Activated naive CD4-positive, alpha-beta T cell treated with anti-CD3 and anti-CD28 coated beads, Interleukin-2, amount 50 U/mL, for 24 hours (primary cell): Measurements from ENCODE around the gene PRKG1.
"Not testable (repeated sequence)": the region's sequence is repeated elsewhere in the genome, so short reads cannot be mapped to it uniquely, and the experiment has no call there.

Experiments used
- H3K27ac Mint-ChIP-seq: one replicate; pipeline ENCODE4 v1.8.0; 2021; ENCODE audit warnings: mild to moderate bottlenecking, mixed read lengths
- H3K27me3 Mint-ChIP-seq: one replicate; pipeline ENCODE4 v1.8.0; 2021; ENCODE audit warnings: mixed read lengths
- H3K36me3 Mint-ChIP-seq: one replicate; pipeline ENCODE4 v1.8.0; 2021; ENCODE audit warnings: mixed read lengths
- H3K4me1 Mint-ChIP-seq: one replicate; pipeline ENCODE4 v1.8.0; 2021; ENCODE audit warnings: mixed read lengths
- H3K4me3 Mint-ChIP-seq: one replicate; pipeline ENCODE4 v1.8.0; 2021; ENCODE audit warnings: mild to moderate bottlenecking, mixed read lengths
- H3K9me3 Mint-ChIP-seq: one replicate; pipeline ENCODE4 v1.8.0; 2021; ENCODE audit warnings: mixed read lengths

PRKG1 gene

DNA sequence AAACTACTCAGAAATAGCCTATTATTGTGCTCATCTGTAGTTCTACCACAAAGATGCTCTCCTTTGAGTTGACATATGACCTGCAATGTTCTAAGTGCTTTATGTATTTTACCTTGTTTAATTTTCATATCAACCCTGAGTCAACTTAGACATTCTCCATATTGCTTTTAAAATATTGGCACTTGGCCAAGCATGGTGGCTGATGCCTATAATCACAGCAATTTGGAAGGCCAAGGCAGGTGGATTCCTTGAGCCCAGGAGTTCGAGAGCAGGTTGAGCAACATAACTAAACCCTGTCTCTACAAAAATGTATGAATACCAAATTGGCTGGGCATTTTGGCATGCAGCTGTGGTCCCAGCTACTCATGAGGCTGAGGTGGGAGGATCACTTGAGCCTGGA is 50.6 kb downstream of the PRKG1 start:
- Mint-ChIP-seq H3K27me3 (no peaks in the 10 kb centered on the region), H3K4me3 (no peak overlapping the region), H3K27ac (no peak overlapping the region), H3K36me3 (no peaks in the 10 kb centered on the region), H3K4me1 (no peaks in the 10 kb centered on the region), H3K9me3 (no peaks in the 10 kb centered on the region)

DNA sequence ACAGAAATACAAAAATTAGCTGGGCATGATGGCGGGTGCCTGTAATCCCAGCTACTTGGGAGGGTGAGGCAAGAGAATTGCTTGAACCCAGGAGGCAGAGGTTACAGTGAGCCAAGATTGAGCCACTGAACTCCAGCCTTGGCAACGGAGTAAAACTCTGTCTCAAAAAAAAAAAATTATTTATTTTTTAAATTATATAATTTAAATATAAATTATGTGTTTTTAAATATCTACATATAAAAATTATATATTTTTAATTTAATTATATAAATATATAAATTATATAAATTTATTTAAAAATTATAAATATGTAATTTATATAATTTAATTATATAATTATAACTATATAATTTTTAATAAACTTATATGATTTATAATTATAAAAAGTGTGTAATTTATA is 51.2 kb downstream of the PRKG1 start:
- H3K36me3 Mint-ChIP-seq, result no peaks in the 10 kb centered on the region
- no peak overlapping the region for H3K27ac Mint-ChIP-seq
- H3K9me3 Mint-ChIP-seq, result no peaks in the 10 kb centered on the region
- H3K27me3 Mint-ChIP-seq, result no peaks in the 10 kb centered on the region
- H3K4me3 Mint-ChIP-seq, result no peak overlapping the region
- H3K4me1 Mint-ChIP-seq, result no peaks in the 10 kb centered on the region

DNA sequence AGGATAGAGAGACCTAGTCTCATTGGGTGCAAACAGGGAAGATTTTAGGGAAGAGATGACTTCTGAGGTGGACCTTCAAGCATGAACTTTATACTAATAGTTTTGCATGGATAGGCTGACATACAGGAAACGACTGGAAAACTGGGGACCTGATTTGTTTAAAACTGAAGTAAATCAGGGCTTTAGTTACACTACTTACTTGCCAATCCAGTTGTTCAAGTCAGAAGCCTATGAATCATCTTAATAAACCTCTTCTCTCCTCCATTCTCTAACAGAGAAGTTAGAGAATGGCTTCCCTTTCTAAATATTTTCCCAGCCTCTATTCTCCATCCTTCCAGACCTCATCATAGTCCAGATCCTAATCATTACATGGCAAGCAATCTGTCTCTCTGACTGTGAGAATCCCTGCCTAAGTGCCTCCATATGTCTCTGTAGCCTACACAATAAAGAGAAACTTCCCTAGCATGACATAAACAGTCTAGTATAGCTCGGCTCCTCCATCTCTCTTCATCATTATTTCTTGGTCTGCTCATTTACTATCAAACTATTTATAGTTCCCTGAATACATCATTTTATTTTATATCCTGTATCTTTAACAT is 55.8 kb downstream of the PRKG1 start:
- Mint-ChIP-seq H3K27me3 (no peaks in the 10 kb centered on the region), H3K36me3 (no peaks in the 10 kb centered on the region), H3K9me3 (no peaks in the 10 kb centered on the region), H3K4me1 (no peaks in the 10 kb centered on the region), H3K4me3 (no peak overlapping the region), H3K27ac (no peak overlapping the region)

DNA sequence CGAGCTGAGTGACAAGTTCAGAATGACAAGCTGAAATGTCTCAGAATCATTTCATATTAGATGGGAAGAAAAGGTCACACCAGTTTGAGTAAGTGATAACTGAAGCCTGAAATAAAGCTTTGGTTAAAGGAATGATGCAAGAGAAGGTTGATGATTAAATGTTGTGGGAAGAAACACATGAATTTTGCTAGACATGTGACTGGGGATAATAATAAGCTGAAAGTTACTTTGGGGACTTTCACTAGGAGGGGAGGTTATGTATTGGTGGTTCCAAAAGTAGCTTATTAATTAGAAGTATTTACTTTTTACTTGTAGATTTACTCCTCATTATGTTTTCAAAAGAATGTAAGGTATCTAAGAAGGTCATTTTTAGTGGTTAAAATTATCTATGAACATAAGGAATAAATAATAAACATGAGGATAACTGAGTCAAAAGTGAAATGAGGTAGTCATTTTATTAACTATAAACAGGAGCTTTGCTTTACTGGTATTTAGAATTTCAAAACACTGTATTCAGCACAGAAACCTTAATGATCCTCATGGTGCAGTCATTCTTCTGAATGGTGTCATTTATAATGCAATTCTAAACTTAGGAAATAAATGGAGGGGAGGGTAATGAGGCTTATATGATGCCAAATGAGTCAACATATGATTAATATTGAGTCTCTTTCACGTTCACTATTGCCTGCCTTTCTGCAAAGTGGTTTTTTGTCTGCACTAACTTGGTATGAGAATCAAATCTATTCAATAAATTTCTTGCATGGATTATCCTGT is 63.7 kb downstream of the PRKG1 start:
- Mint-ChIP-seq H3K27me3 (no peaks in the 10 kb centered on the region), H3K4me3 (no peak overlapping the region), H3K4me1 (no peaks in the 10 kb centered on the region), H3K36me3 (no peaks in the 10 kb centered on the region), H3K9me3 (no peaks in the 10 kb centered on the region), H3K27ac (no peak overlapping the region)

GRCh38 chr10:51139176-51139575 is 64.9 kb downstream of the PRKG1 start:
- Mint-ChIP-seq H3K36me3 (no peaks in the 10 kb centered on the region), H3K27me3 (no peaks in the 10 kb centered on the region), H3K4me3 (no peak overlapping the region), H3K4me1 (no peaks in the 10 kb centered on the region), H3K27ac (no peak overlapping the region), H3K9me3 (no peaks in the 10 kb centered on the region)

DNA sequence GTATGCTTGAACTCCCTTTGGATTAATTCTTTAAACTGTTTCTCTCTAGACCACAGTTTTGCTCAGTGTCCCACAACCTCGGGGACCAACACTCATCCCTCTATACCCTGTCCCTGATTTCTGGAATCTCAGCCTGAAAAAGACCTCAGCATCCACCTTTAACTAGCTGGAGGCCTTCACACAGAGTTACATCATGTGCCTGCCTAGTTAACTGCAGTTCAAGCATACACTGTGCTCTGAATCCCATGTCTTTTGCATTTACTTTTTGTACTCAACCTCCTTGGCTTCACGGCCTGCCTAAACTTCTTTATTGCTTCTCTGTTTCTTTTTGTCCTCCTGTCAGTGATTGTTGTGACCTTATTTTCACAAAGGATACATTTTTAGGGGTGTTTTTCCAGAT is 66.7 kb downstream of the PRKG1 start:
- Mint-ChIP-seq H3K9me3 (no peaks in the 10 kb centered on the region), H3K27ac (no peak overlapping the region), H3K36me3 (no peaks in the 10 kb centered on the region), H3K4me3 (no peak overlapping the region), H3K27me3 (no peaks in the 10 kb centered on the region), H3K4me1 (no peaks in the 10 kb centered on the region)

GRCh38 chr10:51144161-51144781 is 70.0 kb downstream of the PRKG1 start:
- Mint-ChIP-seq H3K4me1 (no peaks in the 10 kb centered on the region), H3K27ac (no peak overlapping the region), H3K4me3 (no peak overlapping the region), H3K27me3 (no peaks in the 10 kb centered on the region), H3K9me3 (no peaks in the 10 kb centered on the region), H3K36me3 (no peaks in the 10 kb centered on the region)

DNA sequence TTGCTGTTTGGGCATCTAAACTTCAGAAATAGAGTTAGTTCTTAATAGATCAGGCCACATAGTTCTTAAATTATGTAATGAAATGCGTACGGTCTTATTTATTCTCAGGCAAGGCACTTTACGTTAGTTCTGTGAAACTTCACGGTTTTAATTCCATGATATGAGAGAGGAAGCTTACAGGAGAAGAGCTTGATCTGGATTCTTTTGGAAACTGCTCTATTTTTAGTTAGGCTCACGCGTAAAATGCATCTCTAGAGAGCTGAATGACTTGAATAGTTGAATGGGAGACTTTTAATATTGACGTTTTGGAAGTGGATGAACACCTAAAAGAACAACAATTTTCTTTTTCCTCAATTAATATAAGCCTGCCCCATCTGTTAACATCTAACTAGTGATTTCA is 71.1 kb downstream of the PRKG1 start:
- Mint-ChIP-seq H3K27ac (no peak overlapping the region), H3K4me3 (no peak overlapping the region), H3K36me3 (no peaks in the 10 kb centered on the region), H3K27me3 (no peaks in the 10 kb centered on the region), H3K9me3 (no peaks in the 10 kb centered on the region), H3K4me1 (no peaks in the 10 kb centered on the region)

GRCh38 chr10:51147644-51148399 is 73.5 kb downstream of the PRKG1 start:
- Mint-ChIP-seq H3K27ac (no peak overlapping the region), H3K9me3 (no peaks in the 10 kb centered on the region), H3K36me3 (no peaks in the 10 kb centered on the region), H3K27me3 (no peaks in the 10 kb centered on the region), H3K4me3 (no peak overlapping the region), H3K4me1 (no peaks in the 10 kb centered on the region)

GRCh38 chr10:51156926-51157325 is 82.6 kb downstream of the PRKG1 start:
- Mint-ChIP-seq H3K27ac (no peak overlapping the region), H3K4me1 (no peaks in the 10 kb centered on the region), H3K27me3 (no peaks in the 10 kb centered on the region), H3K36me3 (no peaks in the 10 kb centered on the region), H3K4me3 (no peak overlapping the region), H3K9me3 (no peaks in the 10 kb centered on the region)

DNA sequence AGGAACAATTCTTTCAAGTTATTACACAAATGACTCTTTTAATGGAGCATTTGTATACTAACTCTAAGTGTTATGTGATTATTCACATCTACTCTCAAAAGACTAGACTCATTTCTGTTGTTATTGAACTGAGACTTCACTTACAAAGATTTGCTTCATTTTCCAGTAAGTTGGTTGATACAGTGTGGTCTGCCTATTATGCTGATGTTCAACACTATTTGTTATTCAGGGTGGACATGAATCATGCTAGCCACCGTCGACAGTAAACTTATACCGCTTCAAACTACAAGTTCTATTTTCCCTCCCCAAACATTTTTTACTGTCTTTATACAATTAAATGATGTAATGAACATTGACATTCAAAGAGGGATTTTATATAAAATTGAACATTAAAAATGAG is 84.5 kb downstream of the PRKG1 start:
- Mint-ChIP-seq H3K27me3 (no peaks in the 10 kb centered on the region), H3K4me1 (no peaks in the 10 kb centered on the region), H3K9me3 (no peaks in the 10 kb centered on the region), H3K4me3 (no peak overlapping the region), H3K36me3 (no peaks in the 10 kb centered on the region), H3K27ac (no peak overlapping the region)

GRCh38 chr10:51159841-51160240 is 85.6 kb downstream of the PRKG1 start:
- Mint-ChIP-seq H3K4me3 (no peak overlapping the region), H3K36me3 (no peaks in the 10 kb centered on the region), H3K9me3 (no peaks in the 10 kb centered on the region), H3K27ac (no peak overlapping the region), H3K27me3 (no peaks in the 10 kb centered on the region), H3K4me1 (no peaks in the 10 kb centered on the region)

DNA sequence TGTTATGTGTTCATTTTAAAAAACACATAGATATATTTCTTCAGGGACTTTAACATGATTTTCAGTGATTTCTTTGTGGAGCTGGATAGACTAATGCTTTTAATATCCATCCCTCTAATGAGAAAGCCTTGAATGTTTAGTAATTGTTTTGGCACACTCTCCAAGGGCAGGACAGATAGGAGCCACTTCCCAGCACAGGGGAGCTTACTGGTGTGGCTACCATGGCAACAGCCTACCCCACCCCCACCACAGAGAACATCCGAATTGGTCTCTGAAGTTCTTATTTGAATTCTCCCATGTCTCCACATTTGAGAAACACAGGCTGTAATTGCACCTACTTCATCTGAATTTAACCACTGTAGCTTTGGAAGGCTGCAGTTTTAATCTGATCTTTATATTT is 87.7 kb downstream of the PRKG1 start:
- no peak overlapping the region for H3K27ac Mint-ChIP-seq
- no peaks in the 10 kb centered on the region for H3K27me3 Mint-ChIP-seq
- no peaks in the 10 kb centered on the region for H3K36me3 Mint-ChIP-seq
- no peak overlapping the region for H3K4me3 Mint-ChIP-seq
- H3K4me1 Mint-ChIP-seq, result no peaks in the 10 kb centered on the region
- H3K9me3 Mint-ChIP-seq, result no peaks in the 10 kb centered on the region

GRCh38 chr10:51163380-51164049 is 89.2 kb downstream of the PRKG1 start:
- H3K36me3 Mint-ChIP-seq, H3K27me3 Mint-ChIP-seq, H3K27ac Mint-ChIP-seq, H3K4me3 Mint-ChIP-seq, H3K9me3 Mint-ChIP-seq, H3K4me1 Mint-ChIP-seq: not testable (repeated sequence)

GRCh38 chr10:51168086-51168815 is 94.0 kb downstream of the PRKG1 start:
- no peaks in the 10 kb centered on the region for H3K9me3 Mint-ChIP-seq
- no peaks in the 10 kb centered on the region for H3K36me3 Mint-ChIP-seq
- no peak overlapping the region for H3K4me3 Mint-ChIP-seq
- no peak overlapping the region for H3K27ac Mint-ChIP-seq
- no peaks in the 10 kb centered on the region for H3K4me1 Mint-ChIP-seq
- H3K27me3 Mint-ChIP-seq, result no peaks in the 10 kb centered on the region
